NCI-H2081 treated with DMSO at 0.1 percent for 48 hours (cell line): ENCODE measurements around the gene TCFL5.

Source experiments
- DNase-seq: peaks from one replicate; lab custom pipeline; 2025; lab: John Stamatoyannopoulos, UW

Gene TCFL5

DNA sequence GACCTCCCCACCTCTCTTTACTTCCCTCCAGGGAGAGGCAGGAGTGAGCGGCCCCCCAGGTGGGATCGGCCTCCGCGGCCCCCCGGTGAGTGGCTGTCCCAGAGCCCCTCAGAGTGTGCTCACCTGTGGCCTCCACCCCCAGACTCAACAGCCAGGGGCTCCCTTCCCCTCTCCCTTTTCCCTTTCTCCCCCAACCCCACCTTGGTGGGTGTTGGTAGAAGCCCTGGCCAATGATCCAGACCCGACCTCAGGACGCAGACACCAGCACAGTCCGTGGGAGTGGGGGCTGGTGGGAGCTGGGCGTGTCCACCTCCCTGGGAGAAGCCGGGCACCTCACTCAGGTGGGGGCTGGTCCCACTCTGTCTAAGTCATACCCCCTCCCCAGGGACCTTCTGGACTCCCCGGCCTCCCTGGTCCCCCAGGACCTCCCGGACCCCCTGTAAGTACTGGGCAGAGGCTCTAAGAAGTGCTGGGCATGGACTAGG is 39.9 kb downstream of the TCFL5 start:
- no peak for DNase-seq

- no peak for DNase-seq
Measured at GRCh38 chr20:62820962-62821725, 40.5 kb downstream of the TCFL5 start.

GRCh38 chr20:62820208-62820961 is 41.2 kb downstream of the TCFL5 start:
- no peak for DNase-seq

DNA sequence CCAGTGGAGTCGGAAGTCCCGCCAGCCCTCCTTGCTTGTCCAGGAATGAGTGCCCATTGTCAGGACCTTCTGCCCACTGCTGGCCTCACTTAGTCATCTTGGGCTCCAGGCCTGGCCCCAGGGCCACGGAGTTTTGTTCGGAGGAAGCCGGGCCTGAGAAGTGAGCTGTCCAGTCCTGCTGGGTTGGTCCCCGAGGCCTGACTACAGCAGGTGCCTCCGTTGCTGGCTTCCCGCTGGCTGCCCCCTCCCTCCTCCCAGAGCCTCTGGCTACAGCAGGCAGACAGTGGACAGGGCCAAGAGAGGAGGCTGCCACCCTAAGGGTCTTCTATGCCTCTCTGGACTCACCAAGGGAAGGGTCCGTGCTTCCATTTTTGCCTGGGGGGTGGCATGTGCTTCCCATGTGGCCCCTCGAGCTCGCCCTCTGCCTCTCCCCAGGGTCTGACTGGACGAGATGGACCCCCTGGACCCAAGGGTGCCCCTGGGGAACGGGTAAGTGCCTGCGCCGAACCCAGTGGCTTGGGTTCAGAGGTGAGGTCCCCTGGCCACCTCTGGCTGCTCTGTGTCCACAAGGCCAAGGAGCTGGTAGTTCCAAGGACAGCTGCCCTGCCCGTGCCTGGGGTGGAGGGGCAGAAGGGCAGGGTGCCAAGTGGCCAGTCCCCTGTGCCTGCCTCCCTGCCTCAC is 42.0 kb downstream of the TCFL5 start:
- DNase-seq: no peak

DNA sequence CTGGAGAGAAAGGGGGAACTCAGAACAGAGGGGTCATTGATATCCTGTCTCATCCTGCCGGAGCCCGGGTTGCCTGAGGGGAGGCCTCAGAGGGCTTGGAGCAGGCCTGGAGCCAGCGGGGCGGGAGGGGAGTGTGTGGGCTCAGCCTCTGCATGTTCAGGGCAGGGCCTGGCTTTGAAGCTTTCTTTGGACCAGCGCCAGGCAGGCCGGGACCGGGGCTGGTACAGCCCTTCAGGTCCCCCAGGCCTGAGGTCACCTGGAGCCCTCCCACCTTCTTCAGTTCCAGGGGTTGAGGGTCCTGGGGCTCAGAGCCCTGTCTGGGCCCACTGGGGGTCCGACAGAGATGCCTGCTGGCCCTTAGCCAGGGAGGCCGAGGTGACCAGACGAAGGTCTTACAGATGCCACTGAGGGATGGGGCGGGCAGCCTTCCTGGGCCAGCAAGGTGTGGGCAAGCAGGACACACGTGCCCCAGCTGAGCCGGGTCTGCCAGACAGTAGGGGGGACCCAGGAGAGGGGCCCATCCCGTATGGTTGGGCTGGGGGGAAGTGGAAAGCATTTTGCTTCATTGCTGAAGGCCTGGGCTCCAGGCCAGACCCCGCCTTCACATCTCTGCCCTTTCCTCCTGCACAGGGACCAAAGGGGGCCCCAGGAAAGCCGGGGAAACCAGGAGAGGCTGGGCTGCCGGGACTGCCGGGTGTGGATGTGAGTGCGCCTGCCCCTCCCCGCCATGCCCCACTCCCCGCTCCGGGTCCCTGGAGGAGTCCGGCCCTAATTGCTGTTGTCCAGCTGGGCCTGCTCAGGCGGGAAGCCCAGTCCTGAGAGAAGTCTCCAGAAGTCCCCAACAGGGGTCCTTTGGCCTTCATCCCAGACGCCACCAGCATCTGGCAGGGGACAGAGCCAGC is 42.8 kb downstream of the TCFL5 start:
- DNase-seq: no peak

- DNase-seq: no peak
Measured at GRCh38 chr20:62817975-62818591, 43.5 kb downstream of the TCFL5 start.

DNA sequence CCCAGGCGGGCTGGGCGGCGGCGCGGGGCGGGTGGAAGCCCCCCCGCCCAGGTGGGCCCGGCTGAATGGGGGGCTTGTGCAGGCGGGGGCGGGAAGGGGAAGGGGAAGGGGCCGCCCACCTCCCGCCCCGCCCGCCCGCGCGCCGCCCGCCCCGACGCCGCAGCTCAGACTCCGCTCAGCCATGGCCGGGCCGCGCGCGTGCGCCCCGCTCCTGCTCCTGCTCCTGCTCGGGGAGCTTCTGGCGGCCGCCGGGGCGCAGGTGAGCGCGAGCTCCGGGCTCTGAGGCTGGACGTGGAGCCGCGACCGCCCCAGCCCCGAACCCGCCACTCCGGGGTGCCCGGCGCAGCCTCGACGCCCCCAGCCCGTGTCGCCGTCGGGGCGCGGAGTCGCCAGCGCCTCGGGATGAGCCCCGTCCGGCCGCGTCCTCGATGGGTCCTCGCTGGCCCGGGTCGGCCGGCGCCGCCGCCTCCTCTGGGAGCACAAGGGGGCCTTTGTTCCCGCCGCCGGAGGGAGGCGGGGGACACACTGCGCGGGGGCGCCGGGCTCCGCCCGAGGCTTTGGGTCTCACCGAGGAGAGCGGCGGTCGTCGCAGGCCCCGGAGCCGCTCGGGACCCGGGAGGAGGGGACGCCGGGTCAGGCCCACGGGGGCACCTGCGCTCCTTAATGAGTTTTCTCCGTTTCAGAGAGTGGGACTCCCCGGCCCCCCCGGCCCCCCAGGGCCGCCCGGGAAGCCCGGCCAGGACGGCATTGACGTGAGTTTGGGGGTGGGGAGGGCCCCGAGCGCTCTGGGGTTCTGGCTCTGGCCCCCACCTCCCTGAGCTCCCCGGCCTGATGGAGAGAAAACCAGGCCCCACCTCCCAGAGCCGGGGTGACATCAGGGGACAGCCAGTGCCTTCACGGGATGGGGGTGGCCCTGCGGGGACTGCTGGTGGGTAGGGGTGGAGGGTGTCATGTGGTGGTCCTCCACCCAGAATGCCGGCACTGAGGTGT is 44.4 kb downstream of the TCFL5 start, which contains the start of gene COL9A3:
TSS of gene COL9A3 (plus strand) at position 167 of the 990 bp plus-strand sequence. CDS start at position 182, 15 bp downstream.
- no peak for DNase-seq

GRCh38 chr20:62816031-62816883 is 45.4 kb downstream of the TCFL5 start:
- DNase-seq: no peak

DNA sequence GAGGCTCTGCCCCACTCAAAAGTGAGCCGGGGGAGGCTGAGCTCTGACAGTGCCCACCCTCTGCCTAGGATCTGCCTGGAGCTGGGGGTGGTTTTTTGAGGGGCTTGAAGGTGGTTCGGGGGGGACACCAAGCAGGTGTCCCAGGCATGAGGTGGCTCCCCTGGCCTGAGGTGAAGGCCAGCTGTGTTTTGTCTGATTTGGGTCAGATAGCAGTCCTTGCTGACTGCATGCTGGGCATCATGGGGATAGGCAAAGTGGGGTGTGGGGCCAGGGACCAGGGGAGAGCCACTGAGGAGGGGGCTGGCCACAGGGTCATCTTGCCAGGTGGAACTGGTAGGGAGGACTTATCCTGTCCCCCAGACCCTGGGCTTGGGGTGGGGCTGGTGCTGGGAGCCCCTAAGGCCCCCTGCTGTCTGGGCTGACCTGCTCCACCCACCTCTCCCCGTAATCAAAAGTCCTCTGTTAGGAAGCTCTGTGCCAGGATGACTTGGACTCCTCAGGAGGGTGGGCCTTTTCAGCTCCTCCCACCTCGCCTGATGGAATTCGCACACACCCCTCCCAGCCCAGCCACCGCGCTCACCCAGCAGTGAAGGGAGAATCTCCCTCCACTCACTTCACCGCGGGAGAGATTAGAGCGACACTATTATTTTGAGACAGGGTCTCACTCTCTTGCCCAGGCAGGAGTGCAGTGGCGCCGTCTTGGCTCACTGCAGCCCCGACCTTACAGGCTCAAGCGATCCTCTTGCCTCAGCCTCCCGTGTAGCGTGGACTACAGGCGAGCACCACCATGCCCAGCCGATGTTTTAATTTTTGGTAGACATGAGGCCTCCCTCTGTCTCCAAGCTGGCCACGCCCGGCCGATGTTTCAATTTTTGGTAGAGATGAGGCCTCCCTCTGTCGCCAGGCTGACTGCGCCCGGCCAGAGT is 46.3 kb downstream of the TCFL5 start:
- DNase-seq: no peak

GRCh38 chr20:62814709-62815065 is 46.9 kb downstream of the TCFL5 start:
- DNase-seq: no peak

- DNase-seq: no peak
Measured at GRCh38 chr20:62814060-62814708, 47.4 kb downstream of the TCFL5 start.

GRCh38 chr20:62813588-62813987 is 48.0 kb downstream of the TCFL5 start:
- no peak for DNase-seq

- no peak for DNase-seq
Measured at GRCh38 chr20:62812907-62813200, 48.8 kb downstream of the TCFL5 start.

DNA sequence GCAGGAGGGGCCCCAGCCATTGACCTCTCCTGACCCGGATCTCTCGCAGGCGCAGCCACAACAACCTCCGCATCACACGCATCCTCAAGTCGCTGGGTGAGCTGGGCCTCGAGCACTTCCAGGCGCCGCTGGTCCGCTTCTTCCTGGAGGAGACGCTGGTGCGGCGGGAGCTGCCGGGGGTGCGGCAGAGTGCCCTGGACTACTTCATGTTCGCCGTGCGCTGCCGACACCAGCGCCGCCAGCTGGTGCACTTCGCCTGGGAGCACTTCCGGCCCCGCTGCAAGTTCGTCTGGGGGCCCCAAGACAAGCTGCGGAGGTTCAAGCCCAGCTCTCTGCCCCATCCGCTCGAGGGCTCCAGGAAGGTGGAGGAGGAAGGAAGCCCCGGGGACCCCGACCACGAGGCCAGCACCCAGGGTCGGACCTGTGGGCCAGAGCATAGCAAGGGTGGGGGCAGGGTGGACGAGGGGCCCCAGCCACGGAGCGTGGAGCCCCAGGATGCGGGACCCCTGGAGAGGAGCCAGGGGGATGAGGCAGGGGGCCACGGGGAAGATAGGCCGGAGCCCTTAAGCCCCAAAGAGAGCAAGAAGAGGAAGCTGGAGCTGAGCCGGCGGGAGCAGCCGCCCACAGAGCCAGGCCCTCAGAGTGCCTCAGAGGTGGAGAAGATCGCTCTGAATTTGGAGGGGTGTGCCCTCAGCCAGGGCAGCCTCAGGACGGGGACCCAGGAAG is 49.3 kb downstream of the TCFL5 start:
- no peak for DNase-seq

- DNase-seq: no peak
Measured at GRCh38 chr20:62811720-62812119, 49.9 kb downstream of the TCFL5 start.

GRCh38 chr20:62811320-62811719 is 50.3 kb downstream of the TCFL5 start:
- no peak for DNase-seq
